Vagina (tissue), 2 donors: ENCODE results near the gene KAZALD1.

Experiments
- CTCF ChIP-seq, 3 experiments: fragments of 450-650 bp in 2 of 3; fragments of 200-600 bp in 1 of 3; sonication (generic) in 1 of 3; IDR thresholded peaks; one replicate each; pipeline ENCODE4 v1.5.1; 2017 to 2019; ENCODE audit warnings: antibody characterized with exemption in 3 of 3, mild to moderate bottlenecking in 2 of 3, moderate library complexity in 2 of 3
- POLR2A ChIP-seq, 2 donors: fragments of 450-650 bp; IDR thresholded peaks; one replicate each; pipeline ENCODE4 v1.6.1; 2017; ENCODE audit warnings: antibody characterized with exemption in 2 of 2, mild to moderate bottlenecking in 2 of 2, moderate library complexity in 2 of 2
- POLR2AphosphoS5 ChIP-seq, 2 donors: sonication (generic); formaldehyde crosslinking; IDR thresholded peaks; one replicate each; pipeline ENCODE4 v1.9.0; 2017; ENCODE audit warnings: antibody characterized with exemption in 2 of 2, mild to moderate bottlenecking in 2 of 2, low read depth in 1 of 2; ENCODE audit not compliant: insufficient read depth in 1 of 2

GRCh38 chr10:101087376-101087775, 25.6 kb downstream of the KAZALD1 start:
- TF ChIP-seq POLR2A (IDR thresholded peaks at IDR 0.05) (no peak), CTCF (IDR thresholded peaks at IDR 0.05) (no peak), POLR2AphosphoS5 (IDR thresholded peaks at IDR 0.05; ENCODE audit: insufficient read depth in 1 of 2, low read depth in 1 of 2) (no peak)
